ENCODE measurements around the gene MYO5B. TPM values are rescaled to one million over a fixed set of nuclear protein-coding genes. Genes with fewer than 3 reads are reported as not detected.
"Not testable (repeated sequence)": the region's sequence is repeated elsewhere in the genome, so short reads cannot be mapped to it uniquely, and the experiment has no call there.

MYO5B gene
- total RNA-seq, 1 experiment from 2014 or later: 3.7 TPM

GRCh38 chr18:50119296-50119695 is 75.7 kb downstream of the MYO5B start:
- H3K27me3 ChIP-seq (ENCODE audit: control insufficient read depth, insufficient read depth, low read length): no peaks in the 10 kb centered on the region
- no peak for DNase-seq
- H3K36me3 ChIP-seq (replicated peaks; ENCODE audit: control insufficient read depth, insufficient read depth, low read length): no peaks in the 10 kb centered on the region
- H3K4me3 ChIP-seq (ENCODE audit: insufficient read depth, low read depth, low read length): no peak overlapping the region

- DNase-seq: no peak
- Histone ChIP-seq H3K36me3 (replicated peaks; ENCODE audit: control insufficient read depth, insufficient read depth, low read length) (no peaks in the 10 kb centered on the region), H3K27me3 (ENCODE audit: control insufficient read depth, insufficient read depth, low read length) (no peaks in the 10 kb centered on the region), H3K4me3 (ENCODE audit: insufficient read depth, low read depth, low read length) (no peak overlapping the region)
Observed at GRCh38 chr18:50117863-50118262, 77.1 kb downstream of the MYO5B start.

GRCh38 chr18:50115095-50115494 is 79.9 kb downstream of the MYO5B start:
- DNase-seq: no peak
- no peaks in the 10 kb centered on the region for H3K36me3 ChIP-seq (replicated peaks; ENCODE audit: control insufficient read depth, insufficient read depth, low read length)
- no peaks in the 10 kb centered on the region for H3K27me3 ChIP-seq (ENCODE audit: control insufficient read depth, insufficient read depth, low read length)
- no peak overlapping the region for H3K4me3 ChIP-seq (ENCODE audit: insufficient read depth, low read depth, low read length)

- H3K4me3 ChIP-seq (ENCODE audit: insufficient read depth, low read depth, low read length): no peak overlapping the region
- no peaks in the 10 kb centered on the region for H3K36me3 ChIP-seq (replicated peaks; ENCODE audit: control insufficient read depth, insufficient read depth, low read length)
- no peaks in the 10 kb centered on the region for H3K27me3 ChIP-seq (ENCODE audit: control insufficient read depth, insufficient read depth, low read length)
- DNase-seq: no peak
Observed at GRCh38 chr18:50114448-50114847, 80.5 kb downstream of the MYO5B start.

GRCh38 chr18:50113726-50114125 is 81.2 kb downstream of the MYO5B start:
- no peak for DNase-seq
- Histone ChIP-seq H3K36me3 (replicated peaks; ENCODE audit: control insufficient read depth, insufficient read depth, low read length) (no peaks in the 10 kb centered on the region), H3K27me3 (ENCODE audit: control insufficient read depth, insufficient read depth, low read length) (no peaks in the 10 kb centered on the region), H3K4me3 (ENCODE audit: insufficient read depth, low read depth, low read length) (no peak overlapping the region)

- H3K36me3 ChIP-seq (replicated peaks; ENCODE audit: control insufficient read depth, insufficient read depth, low read length): no peaks in the 10 kb centered on the region
- no peak overlapping the region for H3K4me3 ChIP-seq (ENCODE audit: insufficient read depth, low read depth, low read length)
- no peak for DNase-seq
- H3K27me3 ChIP-seq (ENCODE audit: control insufficient read depth, insufficient read depth, low read length): no peaks in the 10 kb centered on the region
Observed at GRCh38 chr18:50111398-50111797, 83.5 kb downstream of the MYO5B start.

GRCh38 chr18:50107468-50107977 is 87.4 kb downstream of the MYO5B start:
- H3K4me3 ChIP-seq (ENCODE audit: insufficient read depth, low read depth, low read length): no peak overlapping the region
- H3K27me3 ChIP-seq (ENCODE audit: control insufficient read depth, insufficient read depth, low read length): no peaks in the 10 kb centered on the region
- no peak for DNase-seq

GRCh38 chr18:50105027-50105426 is 89.9 kb downstream of the MYO5B start:
- H3K4me3 ChIP-seq (ENCODE audit: insufficient read depth, low read depth, low read length): no peak overlapping the region
- no peaks in the 10 kb centered on the region for H3K27me3 ChIP-seq (ENCODE audit: control insufficient read depth, insufficient read depth, low read length)
- DNase-seq: no peak
- no peaks in the 10 kb centered on the region for H3K36me3 ChIP-seq (replicated peaks; ENCODE audit: control insufficient read depth, insufficient read depth, low read length)

More at GRCh38 chr18:50107468-50107977, 87.4 kb downstream of the MYO5B start:
- H3K36me3 ChIP-seq (replicated peaks; ENCODE audit: control insufficient read depth, insufficient read depth, low read length): no peaks in the 10 kb centered on the region

GRCh38 chr18:50104421-50104820 is 90.5 kb downstream of the MYO5B start:
- no peak for DNase-seq
- Histone ChIP-seq H3K36me3 (replicated peaks; ENCODE audit: control insufficient read depth, insufficient read depth, low read length) (no peaks in the 10 kb centered on the region), H3K4me3 (ENCODE audit: insufficient read depth, low read depth, low read length) (no peak overlapping the region), H3K27me3 (ENCODE audit: control insufficient read depth, insufficient read depth, low read length) (no peaks in the 10 kb centered on the region)

- Histone ChIP-seq H3K36me3 (replicated peaks; ENCODE audit: control insufficient read depth, insufficient read depth, low read length) (no peaks in the 10 kb centered on the region), H3K4me3 (ENCODE audit: insufficient read depth, low read depth, low read length) (no peak overlapping the region), H3K27me3 (ENCODE audit: control insufficient read depth, insufficient read depth, low read length) (no peaks in the 10 kb centered on the region)
- no peak for DNase-seq
Observed at GRCh38 chr18:50099725-50100407, 95.1 kb downstream of the MYO5B start.

GRCh38 chr18:50097702-50098101 is 97.2 kb downstream of the MYO5B start:
- no peak for DNase-seq
- Histone ChIP-seq H3K27me3 (ENCODE audit: control insufficient read depth, insufficient read depth, low read length) (no peaks in the 10 kb centered on the region), H3K4me3 (ENCODE audit: insufficient read depth, low read depth, low read length) (no peak overlapping the region), H3K36me3 (replicated peaks; ENCODE audit: control insufficient read depth, insufficient read depth, low read length) (no peaks in the 10 kb centered on the region)

- DNase-seq: no peak
- Histone ChIP-seq H3K27me3 (ENCODE audit: control insufficient read depth, insufficient read depth, low read length) (no peaks in the 10 kb centered on the region), H3K4me3 (ENCODE audit: insufficient read depth, low read depth, low read length) (no peak overlapping the region), H3K36me3 (replicated peaks; ENCODE audit: control insufficient read depth, insufficient read depth, low read length) (no peaks in the 10 kb centered on the region)
Observed at GRCh38 chr18:50096766-50097435, 98.0 kb downstream of the MYO5B start.

GRCh38 chr18:50094786-50095185 is 100.2 kb downstream of the MYO5B start:
- not testable (repeated sequence) for DNase-seq; H3K36me3 ChIP-seq (replicated peaks; ENCODE audit: control insufficient read depth, insufficient read depth, low read length); H3K27me3 ChIP-seq (ENCODE audit: control insufficient read depth, insufficient read depth, low read length); H3K4me3 ChIP-seq (ENCODE audit: insufficient read depth, low read depth, low read length)

- Histone ChIP-seq H3K27me3 (ENCODE audit: control insufficient read depth, insufficient read depth, low read length) (no peaks in the 10 kb centered on the region), H3K36me3 (replicated peaks; ENCODE audit: control insufficient read depth, insufficient read depth, low read length) (no peaks in the 10 kb centered on the region), H3K4me3 (ENCODE audit: insufficient read depth, low read depth, low read length) (no peak overlapping the region)
- no peak for DNase-seq
Observed at GRCh38 chr18:50094221-50094773, 100.7 kb downstream of the MYO5B start.
